Osteoblast (primary cell): ENCODE results near the gene GALC. TPM values are rescaled to one million over a fixed set of nuclear protein-coding genes. Genes with fewer than 3 reads are reported as not detected.

Experiments used
- DNase-seq: peaks from one replicate; pipeline ENCODE4 v3.0.0; 2011; ENCODE audit warnings: low spot score, mixed read lengths; ENCODE audit not compliant: insufficient read length; ENCODE audit errors: missing footprints
- H2AFZ ChIP-seq: 2 replicates; pipeline ENCODE4 v1.6.0; 2011; ENCODE audit warnings: mild to moderate bottlenecking, low read length
- H3K27ac ChIP-seq: 2 replicates; pipeline ENCODE4 v1.5.1; 2011; ENCODE audit warnings: mild to moderate bottlenecking, low read depth, low read length, moderate library complexity
- H3K27me3 ChIP-seq: 2 replicates; pipeline ENCODE4 v1.6.0; 2012; ENCODE audit warnings: mild to moderate bottlenecking, control low read depth, inconsistent platforms, low read length, moderate library complexity; ENCODE audit not compliant: insufficient read depth
- H3K36me3 ChIP-seq: 2 replicates; pipeline ENCODE4 v1.5.1; 2011; ENCODE audit warnings: mild to moderate bottlenecking, low read length, control low read depth, moderate library complexity; ENCODE audit not compliant: insufficient read depth
- H3K4me1 ChIP-seq: 2 replicates; pipeline ENCODE4 v1.5.1; 2011; ENCODE audit warnings: mild to moderate bottlenecking, low read length, control low read depth, moderate library complexity; ENCODE audit not compliant: insufficient read depth
- H3K4me2 ChIP-seq: 2 replicates; pipeline ENCODE4 v1.6.0; 2011; ENCODE audit warnings: mild to moderate bottlenecking, low read length; ENCODE audit not compliant: insufficient read depth
- H3K4me3 ChIP-seq: fragments of 200-600 bp; sonication (generic); 3 replicates; pipeline ENCODE4 v1.5.1; 2012; ENCODE audit warnings: mild to moderate bottlenecking, low read length, inconsistent platforms; ENCODE audit not compliant: insufficient read depth
- H3K79me2 ChIP-seq: 2 replicates; pipeline ENCODE4 v1.6.0; 2012; ENCODE audit warnings: mild to moderate bottlenecking, low read length, control low read depth, inconsistent platforms; ENCODE audit not compliant: insufficient read depth
- H3K9me3 ChIP-seq: 2 replicates; pipeline ENCODE4 v1.5.1; 2011; ENCODE audit warnings: low read depth, low read length, control low read depth
- H4K20me1 ChIP-seq: 2 replicates; pipeline ENCODE4 v1.6.0; 2012; ENCODE audit warnings: mild to moderate bottlenecking, low read length, control low read depth; ENCODE audit not compliant: insufficient read depth
- CTCF ChIP-seq: IDR thresholded peaks from 2 replicates; pipeline ENCODE4 v1.5.1; 2011; ENCODE audit warnings: mild to moderate bottlenecking, low read depth, low read length, moderate library complexity; ENCODE audit errors: extremely low read depth
- total RNA-seq: library from RNA; depleted of rRNA; stranded (reverse); fragments of >200 nt; gene quantifications from 2 replicates; pipeline ENCODE4 v1.2.3, GENCODE V29; 2012

The GALC gene
- total RNA-seq, 1 donor: 17.0 TPM

- Histone ChIP-seq H3K27ac (no peak overlapping the region), H3K79me2 (no peaks in the 10 kb centered on the region), H3K9me3 (no peaks in the 10 kb centered on the region), H3K4me3 (no peak overlapping the region), H3K4me2 (no peak overlapping the region), H3K27me3 (no peaks in the 10 kb centered on the region), H2AFZ (no peak overlapping the region), H3K36me3 (no peaks in the 10 kb centered on the region), H4K20me1 (no peaks in the 10 kb centered on the region), H3K4me1 (no peaks in the 10 kb centered on the region)
- DNase-seq: no peak
- TF ChIP-seq CTCF: no peak
Observed at GRCh38 chr14:88012495-88012894, 19.5 kb upstream of the GALC start.

- DNase-seq: no peak
- H3K27ac ChIP-seq: no peak overlapping the region
- TF ChIP-seq CTCF: no peak
- H3K36me3 ChIP-seq: no peaks in the 10 kb centered on the region
- H3K9me3 ChIP-seq: no peaks in the 10 kb centered on the region
- H3K4me2 ChIP-seq: no peak overlapping the region
- H2AFZ ChIP-seq: no peak overlapping the region
- H3K79me2 ChIP-seq: no peaks in the 10 kb centered on the region
- H3K27me3 ChIP-seq: no peaks in the 10 kb centered on the region
- H3K4me1 ChIP-seq: no peaks in the 10 kb centered on the region
- H4K20me1 ChIP-seq: no peaks in the 10 kb centered on the region
- no peak overlapping the region for H3K4me3 ChIP-seq
Observed at GRCh38 chr14:88010331-88010730, 17.3 kb upstream of the GALC start.

GRCh38 chr14:88009486-88009885, 16.5 kb upstream of the GALC start:
- no peaks in the 10 kb centered on the region for H3K4me1 ChIP-seq
- H4K20me1 ChIP-seq: no peaks in the 10 kb centered on the region
- no peaks in the 10 kb centered on the region for H3K27me3 ChIP-seq
- no peak overlapping the region for H3K4me2 ChIP-seq
- H2AFZ ChIP-seq: no peak overlapping the region
- DNase-seq: no peak
- no peak for TF ChIP-seq CTCF
- no peak overlapping the region for H3K27ac ChIP-seq
- no peaks in the 10 kb centered on the region for H3K9me3 ChIP-seq
- no peaks in the 10 kb centered on the region for H3K79me2 ChIP-seq
- H3K4me3 ChIP-seq: no peak overlapping the region
- H3K36me3 ChIP-seq: no peaks in the 10 kb centered on the region

- no peak overlapping the region for H2AFZ ChIP-seq
- no peaks in the 10 kb centered on the region for H3K27me3 ChIP-seq
- H3K27ac ChIP-seq: no peak overlapping the region
- no peak overlapping the region for H3K4me2 ChIP-seq
- no peak overlapping the region for H3K4me3 ChIP-seq
- no peaks in the 10 kb centered on the region for H3K4me1 ChIP-seq
- DNase-seq: no peak
- no peaks in the 10 kb centered on the region for H4K20me1 ChIP-seq
- no peaks in the 10 kb centered on the region for H3K79me2 ChIP-seq
- H3K36me3 ChIP-seq: no peaks in the 10 kb centered on the region
- TF ChIP-seq CTCF: no peak
- H3K9me3 ChIP-seq: no peaks in the 10 kb centered on the region
Observed at GRCh38 chr14:88008039-88008742, 15.2 kb upstream of the GALC start.
